ENCODE results near the gene OTX1. TPM values are rescaled to one million over a fixed set of nuclear protein-coding genes. Genes with fewer than 3 reads are reported as not detected.

The OTX1 gene
- total RNA-seq, 6 donors from 2014 or later: 0.24 to 1.7 (median 0.34) TPM; not detected in 1

- H3K4me3 ChIP-seq: no peak overlapping the region
- H3K27ac ChIP-seq: no peak overlapping the region
- no peak for ATAC-seq (ENCODE audit: low FRiP score in 2 of 2)
- no peak for DNase-seq
- H3K9me3 ChIP-seq: peaks cover 0 to 7% (median 3%) of the 10 kb centered on the region in 4 donors
- peaks cover 36 to 46% (median 40%) of the 10 kb centered on the region in 4 donors for H3K4me1 ChIP-seq
- H3K36me3 ChIP-seq: no peaks in the 10 kb centered on the region
- H3K27me3 ChIP-seq: peaks cover 0 to 69% (median 40%) of the 10 kb centered on the region in 4 donors
- no peak for TF ChIP-seq EP300 (IDR thresholded peaks at IDR 0.05)
- no peak for TF ChIP-seq POLR2AphosphoS5 (IDR thresholded peaks at IDR 0.05)
- no peak for TF ChIP-seq POLR2A (IDR thresholded peaks at IDR 0.05)
- TF ChIP-seq CTCF (IDR thresholded peaks at IDR 0.05): no peak
- 30 to 38% methylated on average over 5 of the region's 5 CpGs for WGBS, 2 donors
Observed at GRCh38 chr2:63060472-63060991, 9.9 kb downstream of the OTX1 start.

- Histone ChIP-seq H3K4me1 (peaks cover 6 to 11% (median 8%) of the 10 kb centered on the region in 4 donors), H3K27me3 (peaks cover 0 to 32% (median 7%) of the 10 kb centered on the region in 4 donors), H3K36me3 (no peaks in the 10 kb centered on the region), H3K4me3 (no peak overlapping the region), H3K27ac (no peak overlapping the region), H3K9me3 (peaks cover 0 to 7% (median 3%) of the 10 kb centered on the region in 4 donors)
- no peak for TF ChIP-seq CTCF (IDR thresholded peaks at IDR 0.05)
- no peak for TF ChIP-seq POLR2AphosphoS5 (IDR thresholded peaks at IDR 0.05)
- no peak for TF ChIP-seq EP300 (IDR thresholded peaks at IDR 0.05)
- TF ChIP-seq POLR2A (IDR thresholded peaks at IDR 0.05): no peak
- DNase-seq: no peak
- WGBS, 2 donors: 43 to 59% methylated on average over 1 of the region's 1 CpG
- no peak for ATAC-seq (ENCODE audit: low FRiP score in 2 of 2)
Observed at GRCh38 chr2:63064197-63064596, 13.6 kb downstream of the OTX1 start.

- Histone ChIP-seq H3K4me1 (peaks cover 1 to 6% (median 3%) of the 10 kb centered on the region in 4 donors), H3K4me3 (no peak overlapping the region), H3K27me3 (peaks cover 0 to 27% (median 3%) of the 10 kb centered on the region in 4 donors), H3K9me3 (peaks cover 0 to 2% (median 1%) of the 10 kb centered on the region in 4 donors), H3K36me3 (no peaks in the 10 kb centered on the region), H3K27ac (no peak overlapping the region)
- ATAC-seq (ENCODE audit: low FRiP score in 2 of 2) (no peak), DNase-seq (no peak)
- no peak for TF ChIP-seq EP300 (IDR thresholded peaks at IDR 0.05)
- TF ChIP-seq POLR2A (IDR thresholded peaks at IDR 0.05): no peak
- TF ChIP-seq POLR2AphosphoS5 (IDR thresholded peaks at IDR 0.05): no peak
- TF ChIP-seq CTCF (IDR thresholded peaks at IDR 0.05): no peak
- WGBS, 2 donors: 71 to 76% methylated on average over 4 of the region's 4 CpGs
Observed at GRCh38 chr2:63064661-63065060, 14.0 kb downstream of the OTX1 start.

GRCh38 chr2:63066265-63066664 lies 15.6 kb downstream of the OTX1 start:
- no peaks in the 10 kb centered on the region for H3K36me3 ChIP-seq
- no peak for DNase-seq
- TF ChIP-seq EP300 (IDR thresholded peaks at IDR 0.05): no peak
- H3K4me3 ChIP-seq: no peak overlapping the region
- peaks cover 0 to 15% (median 0%) of the 10 kb centered on the region in 4 donors for H3K27me3 ChIP-seq
- H3K4me1 ChIP-seq: no peaks in the 10 kb centered on the region
- 51 to 55% methylated on average over 3 of the region's 3 CpGs for whole genome bisulfite sequencing, 2 donors
- no peak for ATAC-seq (ENCODE audit: low FRiP score in 2 of 2)
- H3K9me3 ChIP-seq: no peaks in the 10 kb centered on the region
- H3K27ac ChIP-seq: no peak overlapping the region

GRCh38 chr2:63066838-63067237 lies 16.2 kb downstream of the OTX1 start:
- DNase-seq: no peak
- no peak for ATAC-seq (ENCODE audit: low FRiP score in 2 of 2)
- Histone ChIP-seq H3K9me3 (no peaks in the 10 kb centered on the region), H3K36me3 (no peaks in the 10 kb centered on the region), H3K27me3 (peaks cover 0 to 13% (median 0%) of the 10 kb centered on the region in 4 donors), H3K27ac (no peak overlapping the region), H3K4me1 (no peaks in the 10 kb centered on the region), H3K4me3 (no peak overlapping the region)
- no peak for TF ChIP-seq POLR2AphosphoS5 (IDR thresholded peaks at IDR 0.05)
- 88% methylated on average over 2 of the region's 2 CpGs for WGBS, 2 donors

- Histone ChIP-seq H3K27ac (no peak overlapping the region), H3K4me3 (no peak overlapping the region), H3K36me3 (no peaks in the 10 kb centered on the region), H3K27me3 (no peaks in the 10 kb centered on the region), H3K9me3 (no peaks in the 10 kb centered on the region), H3K4me1 (no peaks in the 10 kb centered on the region)
- ATAC-seq (ENCODE audit: low FRiP score in 2 of 2): no peak
- TF ChIP-seq POLR2A (IDR thresholded peaks at IDR 0.05) (no peak), CTCF (IDR thresholded peaks at IDR 0.05) (no peak), POLR2AphosphoS5 (IDR thresholded peaks at IDR 0.05) (no peak), EP300 (IDR thresholded peaks at IDR 0.05) (no peak)
- 82 to 85% methylated on average over 2 of the region's 2 CpGs for WGBS, 2 donors
- no peak for DNase-seq
Observed at GRCh38 chr2:63071664-63072063, 21.0 kb downstream of the OTX1 start.

Measured in upper lobe of left lung (tissue), 6 donors.